Measurements from ENCODE around the gene KLHDC2. TPM values are rescaled to one million over a fixed set of nuclear protein-coding genes. Genes with fewer than 3 reads are reported as not detected.
A peak's percentile ranks its signal among the peaks of the same experiment; 100 is the strongest.
"Not testable (repeated sequence)": the region's sequence is repeated elsewhere in the genome, so short reads cannot be mapped to it uniquely, and the experiment has no call there.

KLHDC2 gene, protein sequence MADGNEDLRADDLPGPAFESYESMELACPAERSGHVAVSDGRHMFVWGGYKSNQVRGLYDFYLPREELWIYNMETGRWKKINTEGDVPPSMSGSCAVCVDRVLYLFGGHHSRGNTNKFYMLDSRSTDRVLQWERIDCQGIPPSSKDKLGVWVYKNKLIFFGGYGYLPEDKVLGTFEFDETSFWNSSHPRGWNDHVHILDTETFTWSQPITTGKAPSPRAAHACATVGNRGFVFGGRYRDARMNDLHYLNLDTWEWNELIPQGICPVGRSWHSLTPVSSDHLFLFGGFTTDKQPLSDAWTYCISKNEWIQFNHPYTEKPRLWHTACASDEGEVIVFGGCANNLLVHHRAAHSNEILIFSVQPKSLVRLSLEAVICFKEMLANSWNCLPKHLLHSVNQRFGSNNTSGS
- 63.0 and 73.1 TPM in 2 replicates for total RNA-seq

DNA sequence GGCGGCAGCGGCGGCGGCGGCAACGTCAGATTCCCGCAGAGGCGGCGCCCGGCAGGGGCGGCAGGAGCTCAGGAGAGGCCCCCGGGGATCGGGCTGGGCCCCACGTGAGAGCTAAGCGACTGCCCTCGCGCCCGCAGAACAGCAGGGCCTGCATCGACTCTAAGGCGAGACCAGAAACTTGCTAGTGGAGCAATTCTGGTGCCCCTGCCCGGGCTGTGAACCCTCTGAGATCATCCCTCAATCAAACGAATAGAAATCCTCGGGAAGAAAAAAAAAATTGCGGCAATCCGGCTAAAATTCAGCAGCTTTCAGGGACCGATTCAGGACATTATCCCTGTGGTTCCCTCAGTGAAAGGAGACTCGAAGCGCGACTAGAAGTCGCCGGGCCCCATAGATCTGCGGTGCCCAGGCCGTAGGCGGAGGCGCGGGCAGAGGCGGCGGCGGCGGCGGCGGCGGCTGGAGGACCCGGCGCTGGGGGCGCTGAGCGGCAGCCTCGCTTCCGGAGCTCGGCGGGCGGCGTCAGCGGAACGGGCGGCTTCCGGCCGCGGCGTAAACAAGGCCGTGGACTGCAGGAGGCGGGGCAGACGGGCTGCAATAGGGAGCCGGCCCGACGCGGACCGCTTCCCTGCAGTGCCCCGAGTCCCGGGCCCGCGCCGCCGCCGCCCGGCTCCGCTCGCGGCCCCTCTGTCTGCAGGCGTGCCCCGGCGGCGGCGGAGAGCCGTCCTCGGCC is at the start of gene KLHDC2:
TSS of gene KLHDC2 (plus strand) at position 583 of the 730 bp plus-strand sequence. CDS start 316 bp downstream, outside the sequence.
- peak; percentile 91 for DNase-seq (ENCODE audit: low read depth)
- TF ChIP-seq, protein P1, sequence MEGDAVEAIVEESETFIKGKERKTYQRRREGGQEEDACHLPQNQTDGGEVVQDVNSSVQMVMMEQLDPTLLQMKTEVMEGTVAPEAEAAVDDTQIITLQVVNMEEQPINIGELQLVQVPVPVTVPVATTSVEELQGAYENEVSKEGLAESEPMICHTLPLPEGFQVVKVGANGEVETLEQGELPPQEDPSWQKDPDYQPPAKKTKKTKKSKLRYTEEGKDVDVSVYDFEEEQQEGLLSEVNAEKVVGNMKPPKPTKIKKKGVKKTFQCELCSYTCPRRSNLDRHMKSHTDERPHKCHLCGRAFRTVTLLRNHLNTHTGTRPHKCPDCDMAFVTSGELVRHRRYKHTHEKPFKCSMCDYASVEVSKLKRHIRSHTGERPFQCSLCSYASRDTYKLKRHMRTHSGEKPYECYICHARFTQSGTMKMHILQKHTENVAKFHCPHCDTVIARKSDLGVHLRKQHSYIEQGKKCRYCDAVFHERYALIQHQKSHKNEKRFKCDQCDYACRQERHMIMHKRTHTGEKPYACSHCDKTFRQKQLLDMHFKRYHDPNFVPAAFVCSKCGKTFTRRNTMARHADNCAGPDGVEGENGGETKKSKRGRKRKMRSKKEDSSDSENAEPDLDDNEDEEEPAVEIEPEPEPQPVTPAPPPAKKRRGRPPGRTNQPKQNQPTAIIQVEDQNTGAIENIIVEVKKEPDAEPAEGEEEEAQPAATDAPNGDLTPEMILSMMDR (IDR thresholded peaks at IDR 0.05; ENCODE audit: insufficient read depth, low read depth, low read length), result no peak

DNA sequence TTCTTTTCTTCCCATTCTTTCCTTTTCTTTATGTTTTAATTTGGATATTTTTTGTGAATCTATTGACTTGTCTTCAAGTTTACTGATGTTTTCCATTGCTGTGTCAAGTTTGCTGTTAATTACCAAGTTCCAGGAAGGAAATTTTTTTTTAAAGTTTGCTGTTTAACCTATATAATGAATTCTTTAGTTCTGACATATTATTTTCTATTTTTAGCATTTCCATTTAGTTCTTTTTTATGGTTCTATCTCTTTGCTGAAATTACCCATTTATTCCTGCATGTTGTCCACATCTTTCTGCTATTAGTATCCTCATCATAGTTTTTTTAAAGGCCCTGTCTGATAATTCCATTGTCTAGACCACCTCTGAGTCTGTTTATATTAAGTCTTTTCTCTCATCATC is 47.2 kb upstream of the KLHDC2 start:
- TF ChIP-seq, protein P1 (IDR thresholded peaks at IDR 0.05; ENCODE audit: insufficient read depth, low read depth, low read length), result no peak
- H3K4me3 ChIP-seq (ENCODE audit: low read depth, low read length), result no peak overlapping the region
- no peak for DNase-seq (ENCODE audit: low read depth)

More for the DNA sequence above, at the start of gene KLHDC2:
- peak within 1 kb of the TSS; percentile 87 for H3K4me3 ChIP-seq (ENCODE audit: low read depth, low read length)

DNA sequence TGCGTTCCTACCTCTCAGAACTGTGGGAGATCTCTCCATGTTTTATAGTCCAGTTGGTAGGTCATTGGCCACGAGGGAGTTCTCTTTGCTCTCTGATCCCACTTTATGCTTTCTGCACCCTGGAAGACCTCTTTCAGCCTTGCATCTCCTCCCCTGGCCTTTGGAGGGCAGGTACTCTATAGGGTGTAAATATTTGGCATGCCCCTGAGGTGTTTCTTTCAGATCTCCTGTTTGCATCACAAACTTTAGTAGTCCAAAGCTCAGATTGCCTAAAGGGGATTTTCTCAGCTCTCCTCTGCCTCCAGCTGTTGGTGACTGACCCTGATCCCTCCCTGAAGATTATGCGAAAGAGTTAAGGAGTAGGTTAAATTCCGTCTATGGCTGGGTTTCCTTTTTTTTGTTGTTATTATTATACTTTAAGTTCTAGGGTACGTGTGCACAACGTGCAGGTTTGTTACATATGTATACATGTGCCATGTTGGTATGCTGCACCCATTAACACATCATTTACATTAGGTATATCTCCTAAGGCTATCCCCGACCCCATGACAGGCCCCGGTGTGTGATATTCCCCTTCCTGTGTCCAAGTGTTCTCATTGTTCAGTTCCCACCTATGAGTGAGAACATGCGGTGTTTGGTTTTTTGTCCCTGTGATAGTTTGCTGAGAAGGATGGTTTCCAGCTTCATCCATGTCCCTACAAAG is 46.1 kb upstream of the KLHDC2 start:
- H3K4me3 ChIP-seq (ENCODE audit: low read depth, low read length); DNase-seq (ENCODE audit: low read depth): not testable (repeated sequence)

DNA sequence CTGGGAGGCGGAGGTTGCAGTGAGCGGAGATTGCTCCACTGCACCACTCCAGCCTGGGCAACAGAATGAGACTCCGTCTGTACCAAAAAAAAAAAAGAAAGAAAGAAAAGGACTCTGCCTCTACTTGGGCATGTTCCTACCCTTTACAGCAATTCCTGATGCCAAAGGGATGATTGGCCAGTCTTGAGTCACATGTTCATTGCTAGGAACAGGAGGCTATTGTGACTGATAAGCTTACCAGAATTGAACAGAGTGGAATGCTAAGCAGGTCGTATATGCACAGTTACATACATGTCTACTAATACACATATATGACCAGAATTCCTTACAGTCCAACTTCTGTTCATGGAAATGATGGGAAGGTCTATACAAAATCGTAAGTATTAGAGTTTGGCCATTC is 40.8 kb upstream of the KLHDC2 start:
- no peak for DNase-seq (ENCODE audit: low read depth)
- TF ChIP-seq, protein P1 (IDR thresholded peaks at IDR 0.05; ENCODE audit: insufficient read depth, low read depth, low read length), result no peak
- no peak overlapping the region for H3K4me3 ChIP-seq (ENCODE audit: low read depth, low read length)

DNA sequence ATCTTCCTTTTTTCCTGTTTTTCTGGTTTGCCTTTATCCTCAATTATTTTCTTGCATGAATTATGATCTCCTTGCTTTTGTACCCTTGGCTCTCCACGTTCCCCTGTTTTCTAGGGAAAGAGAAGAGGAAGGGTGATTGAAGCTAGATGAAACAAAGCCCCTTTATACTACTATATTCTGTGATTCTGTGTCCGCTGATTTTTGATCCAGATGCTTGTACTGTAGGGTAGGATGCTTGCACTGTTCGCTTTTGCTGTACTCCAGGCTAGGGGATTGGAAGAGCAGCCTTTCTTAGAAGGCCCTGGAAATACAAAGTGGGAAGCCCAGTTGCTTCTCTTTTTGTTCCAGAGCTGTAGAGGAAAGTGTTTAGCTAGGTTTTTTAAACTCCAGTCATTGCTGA is 35.1 kb upstream of the KLHDC2 start:
- H3K4me3 ChIP-seq (ENCODE audit: low read depth, low read length), result no peak overlapping the region
- TF ChIP-seq, protein P1 (IDR thresholded peaks at IDR 0.05; ENCODE audit: insufficient read depth, low read depth, low read length), result no peak
- no peak for DNase-seq (ENCODE audit: low read depth)

DNA sequence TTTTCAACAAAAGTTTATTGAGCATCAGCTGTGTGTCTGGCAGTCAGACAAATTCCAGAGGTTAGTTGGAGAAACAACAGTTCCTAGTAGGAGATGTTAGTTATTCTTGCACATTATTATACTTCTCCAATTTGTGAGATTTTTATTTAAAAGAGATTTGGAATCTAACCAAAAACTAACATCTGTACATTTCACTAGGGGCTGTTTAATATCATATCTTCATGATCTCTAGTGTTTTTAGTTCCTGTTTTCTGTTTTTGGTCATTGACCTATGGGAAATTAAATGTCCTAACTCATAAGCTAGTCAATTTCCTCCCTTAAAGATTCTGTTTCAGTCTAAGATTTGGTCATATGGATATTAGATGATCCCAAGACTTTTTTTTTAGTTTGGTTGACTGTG is 34.1 kb upstream of the KLHDC2 start:
- peak; percentile 7 for DNase-seq (ENCODE audit: low read depth)
- TF ChIP-seq, protein P1 (IDR thresholded peaks at IDR 0.05; ENCODE audit: insufficient read depth, low read depth, low read length), result no peak
- no peak overlapping the region for H3K4me3 ChIP-seq (ENCODE audit: low read depth, low read length)

DNA sequence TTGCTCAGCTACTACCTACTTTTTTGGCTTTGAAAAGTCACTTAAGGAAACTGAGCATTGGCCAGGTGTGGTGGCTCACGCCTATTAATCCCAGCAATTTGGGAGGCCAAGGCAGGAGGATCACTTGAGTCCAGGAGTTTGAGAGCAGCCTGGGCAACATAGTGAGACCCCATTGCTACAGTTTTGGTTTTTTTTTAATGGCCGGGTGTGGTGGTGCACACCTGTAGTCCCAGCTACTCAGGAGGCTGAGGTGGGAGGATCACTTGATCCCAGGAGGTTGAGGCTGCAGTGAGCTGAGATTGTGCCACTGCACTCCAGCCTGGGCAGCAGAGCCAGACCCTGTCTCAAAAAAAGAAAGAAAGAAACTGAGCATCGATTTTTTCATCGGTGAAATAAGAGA is 32.3 kb upstream of the KLHDC2 start:
- H3K4me3 ChIP-seq (ENCODE audit: low read depth, low read length); DNase-seq (ENCODE audit: low read depth): not testable (repeated sequence)

Measured in fibroblast of villous mesenchyme (primary cell).